H1 (cell line): ENCODE measurements around the gene TAF8. TPM values are rescaled to one million over a fixed set of nuclear protein-coding genes. Genes with fewer than 3 reads are reported as not detected.

Source experiments
- CTCF ChIA-PET: fragments of 300-600 bp; sonication (Branson Sonifier 250); formaldehyde crosslinking; loops from one replicate; lab custom pipeline; 2021; ENCODE audit not compliant: partially characterized antibody; lab: Charles Lee
- POLR2A ChIA-PET: fragments of 300-600 bp; sonication (Branson Sonifier 250); formaldehyde crosslinking; loops from one replicate; lab custom pipeline; 2021; ENCODE audit warnings: inconsistent platforms; ENCODE audit not compliant: partially characterized antibody; lab: Charles Lee
- DNase-seq, 2 experiments: peaks; one replicate each; pipeline versions ENCODE4 v3.0.0 to v3.0.0-alpha.2; 2010 to 2022; ENCODE audit warnings: low spot score in 2 of 2, low read depth in 1 of 2, mixed read lengths in 1 of 2
- FAIRE-seq: peaks from 2 replicates; lab custom pipeline; 2011; peaks lifted over from hg19 to GRCh38; lab: Jason Lieb, UNC
- H2AFZ ChIP-seq: 2 replicates; pipeline ENCODE4 v1.8.1; 2012; ENCODE audit warnings: low read length, inconsistent platforms
- H2AK5ac ChIP-seq: 2 replicates; pipeline ENCODE4 v1.6.1; 2013; ENCODE audit warnings: low read depth, low read length
- H2BK120ac ChIP-seq: replicated peaks from 2 replicates; pipeline ENCODE3; 2013; ENCODE audit warnings: low read depth, low read length, inconsistent platforms
- H2BK12ac ChIP-seq: 2 replicates; pipeline ENCODE4 v1.6.1; 2013; ENCODE audit warnings: low read depth, low read length
- H2BK15ac ChIP-seq: 2 replicates; pipeline ENCODE4 v1.6.1; 2013; ENCODE audit warnings: low read length
- H2BK20ac ChIP-seq: 2 replicates; pipeline ENCODE4 v1.6.1; 2013; ENCODE audit warnings: low read length
- H2BK5ac ChIP-seq: 2 replicates; pipeline ENCODE4 v1.6.1; 2013; ENCODE audit warnings: low read depth, low read length
- H3K14ac ChIP-seq: 2 replicates; pipeline ENCODE4 v1.6.1; 2013; ENCODE audit warnings: inconsistent platforms; ENCODE audit not compliant: insufficient read length
- H3K18ac ChIP-seq: 2 replicates; pipeline ENCODE4 v1.6.1; 2013; ENCODE audit warnings: low read length; ENCODE audit errors: extremely low read depth
- H3K23ac ChIP-seq: 2 replicates; pipeline ENCODE4 v1.6.1; 2013; ENCODE audit warnings: inconsistent platforms; ENCODE audit not compliant: insufficient read length
- H3K23me2 ChIP-seq: 2 replicates; pipeline ENCODE4 v1.6.1; 2013; ENCODE audit warnings: low read depth, low read length
- H3K27ac ChIP-seq: 2 replicates; pipeline ENCODE4 v1.6.1; 2011; ENCODE audit warnings: low read depth, low read length, inconsistent platforms
- H3K27me3 ChIP-seq, 4 experiments: replicated peaks in 1 of 4; 1 replicate in 1 of 4; 2 replicates in 3 of 4; pipeline versions ENCODE4 v1.6.1 to v1.8.1; 2011 to 2013; ENCODE audit warnings: low read length in 3 of 4, mild to moderate bottlenecking in 3 of 4, inconsistent platforms in 2 of 4, mixed read lengths in 2 of 4, moderate library complexity in 1 of 4; ENCODE audit not compliant: control insufficient read depth in 3 of 4, insufficient read depth in 3 of 4; ENCODE audit errors: extremely low read depth in 1 of 4
- H3K36me3 ChIP-seq, 4 experiments: 2 replicates each; pipeline versions ENCODE4 v1.6.1 to v1.8.1; 2011 to 2013; ENCODE audit warnings: mild to moderate bottlenecking in 4 of 4, low read length in 3 of 4, moderate library complexity in 2 of 4, control low read depth in 1 of 4, inconsistent platforms in 1 of 4; ENCODE audit not compliant: insufficient read depth in 4 of 4, control insufficient read depth in 2 of 4
- H3K4ac ChIP-seq: replicated peaks from 2 replicates; pipeline ENCODE3; 2013; ENCODE audit warnings: low read length, low read depth, mixed read lengths, inconsistent platforms; ENCODE audit not compliant: insufficient read length
- H3K4me1 ChIP-seq, 4 experiments: replicated peaks in 1 of 4; 1 replicate in 1 of 4; 2 replicates in 3 of 4; pipeline versions ENCODE4 v1.6.1 to v1.8.1; 2011 to 2013; ENCODE audit warnings: low read length in 3 of 4, inconsistent platforms in 2 of 4, mixed read lengths in 1 of 4; ENCODE audit not compliant: insufficient read depth in 4 of 4, control insufficient read depth in 3 of 4
- H3K4me2 ChIP-seq, 2 experiments: 2 replicates each; pipeline versions ENCODE4 v1.6.1 to v1.8.1; 2011 to 2013; ENCODE audit warnings: low read depth in 2 of 2, low read length in 2 of 2, control low read depth in 1 of 2, inconsistent platforms in 1 of 2, mild to moderate bottlenecking in 1 of 2; ENCODE audit not compliant: insufficient read depth in 1 of 2
- H3K4me3 ChIP-seq, 4 experiments: fragments of 200-600, 300-600 bp in 1 of 4; sonication (generic), shearing (Covaris generic), sonication (Bioruptor Twin) in 1 of 4; 2 replicates each; pipeline versions ENCODE4 v1.5.1 to v1.8.1; 2011 to 2016; ENCODE audit warnings: low read length in 4 of 4, low read depth in 3 of 4, control low read depth in 2 of 4, inconsistent platforms in 2 of 4, mild to moderate bottlenecking in 2 of 4, mixed read lengths in 1 of 4, moderate library complexity in 1 of 4; ENCODE audit not compliant: insufficient read depth in 2 of 4; ENCODE audit errors: extremely low read depth in 1 of 4
- H3K56ac ChIP-seq: replicated peaks from 2 replicates; pipeline ENCODE3; 2013; ENCODE audit warnings: low read depth, mild to moderate bottlenecking, mixed read lengths, low read length, inconsistent platforms; ENCODE audit not compliant: insufficient read length
- H3K79me1 ChIP-seq: 2 replicates; pipeline ENCODE4 v1.6.1; 2013; ENCODE audit warnings: low read depth, low read length, control low read depth
- H3K79me2 ChIP-seq, 2 experiments: 2 replicates each; pipeline versions ENCODE4 v1.6.1 to v1.8.1; 2012 to 2013; ENCODE audit warnings: low read length in 2 of 2, mild to moderate bottlenecking in 2 of 2, inconsistent platforms in 1 of 2; ENCODE audit not compliant: insufficient read depth in 2 of 2, control insufficient read depth in 1 of 2
- H3K9ac ChIP-seq, 4 experiments: replicated peaks in 1 of 4; 1 replicate in 1 of 4; 2 replicates in 3 of 4; pipeline versions ENCODE4 v1.6.1 to v1.8.1; 2011 to 2013; ENCODE audit warnings: low read depth in 3 of 4, low read length in 3 of 4, control low read depth in 2 of 4, mild to moderate bottlenecking in 2 of 4, moderate library complexity in 2 of 4, inconsistent platforms in 1 of 4; ENCODE audit errors: extremely low read depth in 1 of 4
- H3K9me3 ChIP-seq, 2 experiments: 2 replicates each; pipeline versions ENCODE4 v1.6.1 to v1.8.1; 2012 to 2013; ENCODE audit warnings: mild to moderate bottlenecking in 2 of 2, moderate library complexity in 2 of 2, control low read depth in 1 of 2, inconsistent platforms in 1 of 2, low read depth in 1 of 2, low read length in 1 of 2, mixed read lengths in 1 of 2; ENCODE audit not compliant: insufficient read depth in 2 of 2
- H4K20me1 ChIP-seq, 2 experiments: replicated peaks in 1 of 2; 2 replicates each; pipeline versions ENCODE3 to v1.8.1; 2011 to 2013; ENCODE audit warnings: inconsistent platforms in 2 of 2, low read length in 2 of 2, mild to moderate bottlenecking in 1 of 2; ENCODE audit not compliant: insufficient read depth in 2 of 2, control insufficient read depth in 1 of 2
- H4K5ac ChIP-seq: 2 replicates; pipeline ENCODE4 v1.6.1; 2013; ENCODE audit warnings: low read length, low read depth, mixed read lengths, inconsistent platforms; ENCODE audit not compliant: insufficient read length
- H4K8ac ChIP-seq: 2 replicates; pipeline ENCODE4 v1.8.0; 2013; ENCODE audit warnings: mild to moderate bottlenecking, moderate library complexity, low read length, inconsistent platforms; ENCODE audit not compliant: insufficient read depth; ENCODE audit errors: extremely low read depth
- H4K91ac ChIP-seq: replicated peaks from 2 replicates; pipeline ENCODE3; 2013; ENCODE audit warnings: low read length, mixed read lengths, inconsistent platforms; ENCODE audit not compliant: insufficient read length
- HDAC6 ChIP-seq: IDR thresholded peaks from one replicate; pipeline ENCODE4 v1.7.1; 2012; ENCODE audit warnings: low read depth, mild to moderate bottlenecking, inconsistent platforms, low read length, moderate library complexity
- WGBS, 2 experiments: shearing (Covaris generic) in 1 of 2; methylation state at CpG; one replicate each; pipeline versions ENCODE4 v1.1.6 to v1.1.7; 2013 to 2015; ENCODE audit warnings: low lambda C conversion rate in 2 of 2, mixed read lengths in 2 of 2, inconsistent platforms in 1 of 2, low coverage in 1 of 2, missing lambda C conversion rate in 1 of 2; ENCODE audit not compliant: insufficient replicate concordance in 2 of 2, insufficient coverage in 1 of 2, insufficient read length in 1 of 2; ENCODE audit errors: extremely low coverage in 1 of 2, missing lambda C conversion rate in 1 of 2; 5-methylcytosine and 5-hydroxymethylcytosine counted together
- polyA plus RNA-seq, 7 experiments: library from polyadenylated mRNA; depleted of rRNA in 3 of 7; stranded (reverse) in 5 of 7; unstranded in 2 of 7; fragments of >200 nt in 5 of 7; fragments of 200-250 nt in 2 of 7; gene quantifications; 1 replicate in 5 of 7; 2 replicates in 1 of 7; 4 replicates in 1 of 7; pipeline versions ENCODE4 v1.2.1 to v1.2.3, GENCODE V29; 2011 to 2013; ENCODE audit warnings: missing spikeins in 2 of 7, mixed read lengths in 2 of 7
- total RNA-seq: library from RNA; stranded (reverse); fragmentation: NEBNext Ultra II Directional; extraction: Animal tissue kit (Norgen Biotek cat#: 25700); gene quantifications from 2 replicates; pipeline ENCODE4 v1.2.1, GENCODE V29; 2021

Gene TAF8
- total and polyA plus RNA-seq, 2 of the 8 experiments (the other 6 are each of a cell fraction or from before 2014, with no cell fraction given) = 32.2 to 34.0 TPM

GRCh38 chr6:42108071-42108470 is 57.7 kb downstream of the TAF8 start:
- Histone ChIP-seq H2BK15ac (no peak overlapping the region), H3K23ac (no peak overlapping the region), H3K4me1 (peaks cover 0 to 7% (median 4%) of the 10 kb centered on the region in 4 experiments; a peak in 6 of 7 replicates), H3K18ac (no peak overlapping the region), H2AK5ac (no peak overlapping the region)
- TF ChIP-seq HDAC6 = no peak
- TF ChIP-seq, all 59 proteins: peak for 0
- peaks cover 4 to 19% of the 10 kb centered on the region in 2 experiments for H4K20me1 ChIP-seq
- H2AFZ ChIP-seq = no peak overlapping the region
- no peak for FAIRE-seq
- H3K79me2 ChIP-seq = peaks cover 0 to 16% of the 10 kb centered on the region in 2 experiments; a peak in 1 of 4 replicates
- no peak overlapping the region for H2BK120ac ChIP-seq
- no peaks in the 10 kb centered on the region for H3K9me3 ChIP-seq
- H3K36me3 ChIP-seq = peaks cover 6 to 34% (median 21%) of the 10 kb centered on the region in 4 experiments; a peak in 7 of 8 replicates
- no peak overlapping the region for H3K14ac ChIP-seq
- no peak overlapping the region for H3K9ac ChIP-seq
- H4K8ac ChIP-seq = no peak overlapping the region
- 94% methylated on average over 2 of the region's 2 CpGs; no CpG with 5 or more reads in 1 of the 2 experiments for WGBS, 2 experiments
- H3K56ac ChIP-seq = no peak overlapping the region
- no peak overlapping the region for H2BK12ac ChIP-seq
- no peak overlapping the region for H3K4ac ChIP-seq
- no peak for DNase-seq
- no peaks in the 10 kb centered on the region; the same call in 1 of the 2 replicates for H3K23me2 ChIP-seq
- H3K4me2 ChIP-seq = no peak overlapping the region
- no peak overlapping the region for H2BK5ac ChIP-seq
- no peaks in the 10 kb centered on the region; a peak in 1 of 7 replicates for H3K27me3 ChIP-seq
- H3K79me1 ChIP-seq = no peaks in the 10 kb centered on the region
- no peak overlapping the region for H2BK20ac ChIP-seq
- H4K5ac ChIP-seq = no peak overlapping the region
- ChIA-PET CTCF (interaction anchor here (0.7 to 7.3 kb wide), 9 partner anchors 9 to 107 kb away, joined by 3 to 119 read pairs (median 5); no protein-coding TSS in a partner anchor), POLR2A (interaction anchor here (0.8 to 6.6 kb wide), 6 partner anchors 9 to 35 kb away, joined by 3 to 50 read pairs (median 4); partner anchors contain the start of gene C6orf132)
- H3K27ac ChIP-seq = no peak overlapping the region
- H4K91ac ChIP-seq = no peak overlapping the region
- no peak overlapping the region for H3K4me3 ChIP-seq
